Tibial artery (tissue), 4 donors: ENCODE measurements around the gene CEP170.

ENCODE experiments used
- DNase-seq, 2 donors: peaks; one replicate each; pipeline ENCODE4 v3.0.0-alpha.2; 2019
- H3K27ac ChIP-seq, 2 donors: fragments of 200-600 bp; sonication (generic) in 1 of 2; 1 replicate in 1 of 2; 2 replicates in 1 of 2; pipeline ENCODE4 v1.5.1; 2018 to 2019; ENCODE audit warnings: mild to moderate bottlenecking in 1 of 2
- H3K27me3 ChIP-seq, 2 donors: fragments of 200-600 bp; sonication (generic) in 1 of 2; one replicate each; pipeline versions ENCODE4 v1.5.1 to v1.6.0; 2016 to 2019
- H3K36me3 ChIP-seq, 3 donors: fragments of 200-600 bp; sonication (generic) in 2 of 3; one replicate each; pipeline ENCODE4 v1.5.1; 2016 to 2019; ENCODE audit warnings: mild to moderate bottlenecking in 2 of 3
- H3K4me1 ChIP-seq, 4 donors: fragments of 200-600 bp; sonication (generic) in 2 of 4; 1 replicate in 3 of 4; 2 replicates in 1 of 4; pipeline ENCODE4 v1.5.1; 2016 to 2019
- H3K4me3 ChIP-seq, 2 donors: fragments of 200-600 bp; sonication (generic) in 1 of 2; 1 replicate in 1 of 2; 2 replicates in 1 of 2; pipeline ENCODE4 v1.5.1; 2018 to 2019; ENCODE audit warnings: mild to moderate bottlenecking in 2 of 2
- H3K9me3 ChIP-seq, 3 donors: fragments of 200-600 bp; sonication (generic) in 1 of 3; one replicate each; pipeline ENCODE4 v1.5.1; 2016 to 2019
- intact Hi-C: fragments of 100-400 bp; cut with DNase I; formaldehyde crosslinking; loops from one replicate; pipeline ENCODE4 v1.15.0; 2023; ENCODE audit warnings: low total_unique reads
- TF ChIP-seq, protein P1 (sequence below), 2 experiments: fragments of 200-600 bp in 1 of 2; fragments of 450-650 bp in 1 of 2; IDR thresholded peaks; one replicate each; pipeline ENCODE4 v1.5.1; 2017 to 2019; ENCODE audit warnings: antibody characterized with exemption in 2 of 2, mild to moderate bottlenecking in 1 of 2, moderate library complexity in 1 of 2

Gene CEP170

DNA sequence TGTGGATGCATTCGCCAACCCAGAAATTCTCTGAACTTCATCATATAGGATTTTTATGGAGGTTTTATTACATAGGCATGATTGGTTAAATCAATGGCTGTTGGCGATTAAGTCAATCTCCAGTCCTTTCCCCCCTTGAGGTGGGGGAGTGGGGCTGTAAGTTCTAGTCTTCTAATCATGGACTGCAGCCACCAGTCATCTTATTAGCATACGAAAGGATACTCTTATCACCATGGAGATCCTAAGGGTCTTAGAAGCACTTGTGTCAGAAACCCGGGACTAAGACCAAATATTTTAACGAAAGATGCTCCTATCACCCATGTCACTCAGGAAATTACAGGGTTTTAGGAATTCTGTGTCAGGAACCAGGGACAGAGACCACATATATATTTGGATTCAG, 37.0 kb upstream of the CEP170 start:
- TF ChIP-seq, protein P1, sequence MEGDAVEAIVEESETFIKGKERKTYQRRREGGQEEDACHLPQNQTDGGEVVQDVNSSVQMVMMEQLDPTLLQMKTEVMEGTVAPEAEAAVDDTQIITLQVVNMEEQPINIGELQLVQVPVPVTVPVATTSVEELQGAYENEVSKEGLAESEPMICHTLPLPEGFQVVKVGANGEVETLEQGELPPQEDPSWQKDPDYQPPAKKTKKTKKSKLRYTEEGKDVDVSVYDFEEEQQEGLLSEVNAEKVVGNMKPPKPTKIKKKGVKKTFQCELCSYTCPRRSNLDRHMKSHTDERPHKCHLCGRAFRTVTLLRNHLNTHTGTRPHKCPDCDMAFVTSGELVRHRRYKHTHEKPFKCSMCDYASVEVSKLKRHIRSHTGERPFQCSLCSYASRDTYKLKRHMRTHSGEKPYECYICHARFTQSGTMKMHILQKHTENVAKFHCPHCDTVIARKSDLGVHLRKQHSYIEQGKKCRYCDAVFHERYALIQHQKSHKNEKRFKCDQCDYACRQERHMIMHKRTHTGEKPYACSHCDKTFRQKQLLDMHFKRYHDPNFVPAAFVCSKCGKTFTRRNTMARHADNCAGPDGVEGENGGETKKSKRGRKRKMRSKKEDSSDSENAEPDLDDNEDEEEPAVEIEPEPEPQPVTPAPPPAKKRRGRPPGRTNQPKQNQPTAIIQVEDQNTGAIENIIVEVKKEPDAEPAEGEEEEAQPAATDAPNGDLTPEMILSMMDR (IDR thresholded peaks at IDR 0.05): no peak
- Histone ChIP-seq H3K27ac (no peak overlapping the region), H3K4me1 (peaks cover 0 to 8% (median 1%) of the 10 kb centered on the region in 4 donors), H3K9me3 (peaks cover 0 to 9% (median 0%) of the 10 kb centered on the region in 3 donors), H3K27me3 (no peaks in the 10 kb centered on the region), H3K36me3 (peaks cover 37 to 41% (median 40%) of the 10 kb centered on the region in 3 donors), H3K4me3 (no peak overlapping the region)
- DNase-seq: no peak
- intact Hi-C loops: no loop called here

DNA sequence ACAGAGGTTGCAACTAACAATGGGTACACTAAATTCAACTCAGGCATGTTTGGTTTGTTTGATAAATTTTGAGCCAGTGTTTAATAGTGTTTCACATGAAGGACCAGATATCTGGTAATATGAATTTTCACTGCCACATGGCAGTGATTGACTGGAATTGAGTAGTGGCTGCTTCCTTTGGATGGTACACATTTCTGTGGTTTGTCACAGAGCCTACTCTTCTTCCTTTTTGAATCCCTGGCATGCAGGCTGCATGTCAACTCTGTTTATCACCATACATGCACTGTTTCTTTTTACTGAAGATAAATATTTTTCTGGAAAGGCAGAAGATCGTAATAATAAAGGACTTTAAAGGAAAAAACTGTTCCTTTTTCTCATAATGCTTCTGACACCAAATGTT, 36.2 kb upstream of the CEP170 start:
- Histone ChIP-seq H3K4me1 (peaks cover 0 to 8% (median 1%) of the 10 kb centered on the region in 4 donors), H3K36me3 (peaks cover 36 to 47% (median 41%) of the 10 kb centered on the region in 3 donors), H3K4me3 (no peak overlapping the region), H3K27me3 (no peaks in the 10 kb centered on the region), H3K9me3 (peaks cover 0 to 9% (median 0%) of the 10 kb centered on the region in 3 donors), H3K27ac (no peak overlapping the region)
- no peak for DNase-seq
- TF ChIP-seq, protein P1 (IDR thresholded peaks at IDR 0.05): no peak
- intact Hi-C loops: no loop called here

DNA sequence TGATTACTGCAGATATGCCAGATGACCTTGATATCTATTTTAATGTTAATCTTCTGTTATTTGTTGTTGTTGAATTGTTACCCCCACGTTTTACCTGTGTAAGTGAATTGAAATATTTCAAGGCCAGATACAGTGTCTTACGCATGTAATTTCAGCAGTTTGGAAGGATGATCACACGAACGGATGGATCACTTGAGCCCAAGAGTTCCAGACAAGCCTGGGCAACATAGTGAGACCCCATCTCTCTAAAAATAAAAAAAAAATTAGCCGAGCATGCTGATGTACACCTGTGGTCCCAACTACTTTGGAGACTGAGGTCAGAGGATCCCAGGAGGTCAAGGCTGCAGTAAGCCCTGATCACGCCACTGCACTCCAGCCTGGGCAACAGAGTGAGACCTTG, 33.0 kb upstream of the CEP170 start:
- H3K36me3 ChIP-seq: peaks cover 12 to 46% (median 38%) of the 10 kb centered on the region in 3 donors
- no peak overlapping the region for H3K4me3 ChIP-seq
- peaks cover 0 to 8% (median 1%) of the 10 kb centered on the region in 4 donors for H3K4me1 ChIP-seq
- TF ChIP-seq, protein P1 (IDR thresholded peaks at IDR 0.05): no peak
- intact Hi-C loops: no loop called here
- no peaks in the 10 kb centered on the region for H3K27me3 ChIP-seq
- no peak for DNase-seq
- H3K9me3 ChIP-seq: peaks cover 0 to under 1% (median 0%) of the 10 kb centered on the region in 3 donors
- H3K27ac ChIP-seq: no peak overlapping the region

DNA sequence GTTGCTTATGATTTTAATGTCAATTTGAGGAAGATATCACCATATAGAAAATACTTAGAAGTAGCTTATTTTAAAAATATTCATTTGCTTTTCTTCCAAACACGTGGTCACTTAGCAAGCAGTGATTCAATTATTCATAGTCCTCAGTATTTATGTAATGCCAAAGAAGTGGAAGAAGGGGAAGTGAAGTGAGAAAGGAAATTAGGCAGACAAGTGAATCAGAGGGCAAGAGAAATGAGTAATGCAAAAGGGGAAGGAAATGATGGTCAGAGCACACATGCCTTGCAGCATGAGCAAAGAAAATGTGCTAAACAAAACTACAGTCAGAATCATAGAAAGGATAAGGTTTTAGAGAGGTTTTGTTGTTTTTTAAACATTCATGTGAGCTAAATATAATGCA, 32.6 kb upstream of the CEP170 start:
- peaks cover 0 to 8% (median 1%) of the 10 kb centered on the region in 4 donors for H3K4me1 ChIP-seq
- TF ChIP-seq, protein P1 (IDR thresholded peaks at IDR 0.05): no peak
- intact Hi-C loops: no loop called here
- H3K36me3 ChIP-seq: peaks cover 11 to 46% (median 42%) of the 10 kb centered on the region in 3 donors
- H3K4me3 ChIP-seq: no peak overlapping the region
- no peak overlapping the region for H3K27ac ChIP-seq
- H3K27me3 ChIP-seq: no peaks in the 10 kb centered on the region
- no peak for DNase-seq
- no peaks in the 10 kb centered on the region for H3K9me3 ChIP-seq

DNA sequence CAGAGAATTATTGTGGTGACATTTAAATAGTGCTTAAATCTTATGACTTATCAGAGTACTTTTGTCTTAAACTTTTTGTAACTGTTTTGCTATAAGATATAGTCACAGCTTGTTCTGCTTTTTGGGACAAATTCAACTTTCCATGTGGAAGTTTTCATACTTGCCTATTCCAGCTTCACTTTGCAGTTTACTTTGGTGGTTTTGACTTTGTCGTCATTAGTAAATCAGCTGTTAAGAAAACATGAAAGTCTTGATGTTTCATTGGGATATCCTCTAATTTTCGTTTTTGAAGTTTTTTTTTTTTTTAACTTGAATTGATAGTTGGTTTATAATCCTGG, 32.0 kb upstream of the CEP170 start:
- Histone ChIP-seq H3K4me1 (peaks cover 0 to 8% (median 1%) of the 10 kb centered on the region in 4 donors), H3K4me3 (no peak overlapping the region), H3K36me3 (peaks cover 13 to 46% (median 41%) of the 10 kb centered on the region in 3 donors), H3K9me3 (no peaks in the 10 kb centered on the region), H3K27me3 (no peaks in the 10 kb centered on the region), H3K27ac (peak overlapping the region in 1 of 2 donors; percentile 22)
- TF ChIP-seq, protein P1 (IDR thresholded peaks at IDR 0.05): no peak
- no peak for DNase-seq
- intact Hi-C loops: no loop called here
